Measurements from ENCODE around the gene NAT8L. TPM values are rescaled to one million over a fixed set of nuclear protein-coding genes. Genes with fewer than 3 reads are reported as not detected.

The NAT8L gene
- total and polyA plus RNA-seq, 9 donors: 0.62 to 6.2 (median 2.2) TPM

- H3K27ac ChIP-seq (ENCODE audit: low read length): no peak overlapping the region
- peaks cover 26% of the 10 kb centered on the region for H3K4me1 ChIP-seq (ENCODE audit: control insufficient read depth, insufficient read depth, low read length)
- WGBS (ENCODE audit: insufficient coverage): 93% methylated on average over 8 of the region's 12 CpGs
- DNase-seq: no peak
- H3K36me3 ChIP-seq (ENCODE audit: control insufficient read depth, insufficient read depth, low read length): no peaks in the 10 kb centered on the region
- H3K9me3 ChIP-seq (replicated peaks; ENCODE audit: control insufficient read depth, low read depth, low read length): no peaks in the 10 kb centered on the region
- no peak overlapping the region for H3K4me3 ChIP-seq (ENCODE audit: low read length)
- H3K27me3 ChIP-seq (ENCODE audit: control insufficient read depth, insufficient read depth, low read length): no peaks in the 10 kb centered on the region
Observed at GRCh38 chr4:2075171-2075986, 16.3 kb downstream of the NAT8L start.

- DNase-seq: no peak
Observed at GRCh38 chr4:2075987-2076907, 17.1 kb downstream of the NAT8L start.

GRCh38 chr4:2076908-2077536, 17.9 kb downstream of the NAT8L start:
- H3K27me3 ChIP-seq (ENCODE audit: control insufficient read depth, insufficient read depth, low read length): no peaks in the 10 kb centered on the region
- WGBS (ENCODE audit: insufficient coverage): 65% methylated on average over 7 of the region's 9 CpGs
- no peaks in the 10 kb centered on the region for H3K36me3 ChIP-seq (ENCODE audit: control insufficient read depth, insufficient read depth, low read length)
- H3K27ac ChIP-seq (ENCODE audit: low read length): no peak overlapping the region
- no peaks in the 10 kb centered on the region for H3K9me3 ChIP-seq (replicated peaks; ENCODE audit: control insufficient read depth, low read depth, low read length)
- H3K4me1 ChIP-seq (ENCODE audit: control insufficient read depth, insufficient read depth, low read length): peaks cover 18% of the 10 kb centered on the region
- no peak for DNase-seq
- no peak overlapping the region for H3K4me3 ChIP-seq (ENCODE audit: low read length)

More at GRCh38 chr4:2075987-2076907, 17.1 kb downstream of the NAT8L start:
- Histone ChIP-seq H3K27ac (ENCODE audit: low read length) (no peak overlapping the region), H3K9me3 (replicated peaks; ENCODE audit: control insufficient read depth, low read depth, low read length) (no peaks in the 10 kb centered on the region), H3K27me3 (ENCODE audit: control insufficient read depth, insufficient read depth, low read length) (no peaks in the 10 kb centered on the region), H3K4me3 (ENCODE audit: low read length) (no peak overlapping the region), H3K36me3 (ENCODE audit: control insufficient read depth, insufficient read depth, low read length) (no peaks in the 10 kb centered on the region), H3K4me1 (ENCODE audit: control insufficient read depth, insufficient read depth, low read length) (peaks cover 25% of the 10 kb centered on the region)
- WGBS (ENCODE audit: insufficient coverage): 92% methylated on average over 27 of the region's 31 CpGs

- no peak for DNase-seq
- peaks cover 10% of the 10 kb centered on the region for H3K4me1 ChIP-seq (ENCODE audit: control insufficient read depth, insufficient read depth, low read length)
- WGBS (ENCODE audit: insufficient coverage): 72% methylated on average over 17 of the region's 17 CpGs
- no peak overlapping the region for H3K4me3 ChIP-seq (ENCODE audit: low read length)
- no peaks in the 10 kb centered on the region for H3K9me3 ChIP-seq (replicated peaks; ENCODE audit: control insufficient read depth, low read depth, low read length)
- H3K27me3 ChIP-seq (ENCODE audit: control insufficient read depth, insufficient read depth, low read length): no peaks in the 10 kb centered on the region
- no peaks in the 10 kb centered on the region for H3K36me3 ChIP-seq (ENCODE audit: control insufficient read depth, insufficient read depth, low read length)
- H3K27ac ChIP-seq (ENCODE audit: low read length): no peak overlapping the region
Observed at GRCh38 chr4:2077537-2078460, 18.7 kb downstream of the NAT8L start.

GRCh38 chr4:2078584-2078983, 19.5 kb downstream of the NAT8L start:
- H3K4me3 ChIP-seq (ENCODE audit: low read length): no peak overlapping the region
- H3K27me3 ChIP-seq (ENCODE audit: control insufficient read depth, insufficient read depth, low read length): no peaks in the 10 kb centered on the region
- H3K27ac ChIP-seq (ENCODE audit: low read length): no peak overlapping the region
- no peaks in the 10 kb centered on the region for H3K36me3 ChIP-seq (ENCODE audit: control insufficient read depth, insufficient read depth, low read length)
- DNase-seq: no peak
- WGBS (ENCODE audit: insufficient coverage): 38% methylated on average over 9 of the region's 9 CpGs
- H3K9me3 ChIP-seq (replicated peaks; ENCODE audit: control insufficient read depth, low read depth, low read length): no peaks in the 10 kb centered on the region
- H3K4me1 ChIP-seq (ENCODE audit: control insufficient read depth, insufficient read depth, low read length): peaks cover 10% of the 10 kb centered on the region

- no peak overlapping the region for H3K4me3 ChIP-seq (ENCODE audit: low read length)
- no peaks in the 10 kb centered on the region for H3K27me3 ChIP-seq (ENCODE audit: control insufficient read depth, insufficient read depth, low read length)
- no peak overlapping the region for H3K27ac ChIP-seq (ENCODE audit: low read length)
- H3K4me1 ChIP-seq (ENCODE audit: control insufficient read depth, insufficient read depth, low read length): peaks cover 7% of the 10 kb centered on the region
- no peaks in the 10 kb centered on the region for H3K36me3 ChIP-seq (ENCODE audit: control insufficient read depth, insufficient read depth, low read length)
- no peak for DNase-seq
- 79% methylated on average over 5 of the region's 5 CpGs for WGBS (ENCODE audit: insufficient coverage)
- H3K9me3 ChIP-seq (replicated peaks; ENCODE audit: control insufficient read depth, low read depth, low read length): no peaks in the 10 kb centered on the region
Observed at GRCh38 chr4:2079006-2079405, 19.9 kb downstream of the NAT8L start.

GRCh38 chr4:2079926-2080325, 20.8 kb downstream of the NAT8L start:
- peaks cover 4% of the 10 kb centered on the region for H3K4me1 ChIP-seq (ENCODE audit: control insufficient read depth, insufficient read depth, low read length)
- H3K27ac ChIP-seq (ENCODE audit: low read length): no peak overlapping the region
- no peaks in the 10 kb centered on the region for H3K27me3 ChIP-seq (ENCODE audit: control insufficient read depth, insufficient read depth, low read length)
- no peaks in the 10 kb centered on the region for H3K36me3 ChIP-seq (ENCODE audit: control insufficient read depth, insufficient read depth, low read length)
- 79% methylated on average over 9 of the region's 9 CpGs for WGBS (ENCODE audit: insufficient coverage)
- no peak overlapping the region for H3K4me3 ChIP-seq (ENCODE audit: low read length)
- no peak for DNase-seq
- no peaks in the 10 kb centered on the region for H3K9me3 ChIP-seq (replicated peaks; ENCODE audit: control insufficient read depth, low read depth, low read length)

- WGBS (ENCODE audit: insufficient coverage): 91% methylated on average over 14 of the region's 19 CpGs
- Histone ChIP-seq H3K4me1 (ENCODE audit: control insufficient read depth, insufficient read depth, low read length) (peaks cover 4% of the 10 kb centered on the region), H3K36me3 (ENCODE audit: control insufficient read depth, insufficient read depth, low read length) (no peaks in the 10 kb centered on the region), H3K27me3 (ENCODE audit: control insufficient read depth, insufficient read depth, low read length) (no peaks in the 10 kb centered on the region), H3K27ac (ENCODE audit: low read length) (no peak overlapping the region), H3K9me3 (replicated peaks; ENCODE audit: control insufficient read depth, low read depth, low read length) (no peaks in the 10 kb centered on the region), H3K4me3 (ENCODE audit: low read length) (no peak overlapping the region)
- no peak for DNase-seq
Observed at GRCh38 chr4:2080429-2081300, 21.5 kb downstream of the NAT8L start.

GRCh38 chr4:2081540-2081939, 22.4 kb downstream of the NAT8L start:
- H3K27me3 ChIP-seq (ENCODE audit: control insufficient read depth, insufficient read depth, low read length): no peaks in the 10 kb centered on the region
- peaks cover 4% of the 10 kb centered on the region for H3K4me1 ChIP-seq (ENCODE audit: control insufficient read depth, insufficient read depth, low read length)
- 85% methylated on average over 8 of the region's 10 CpGs for WGBS (ENCODE audit: insufficient coverage)
- H3K4me3 ChIP-seq (ENCODE audit: low read length): no peak overlapping the region
- H3K27ac ChIP-seq (ENCODE audit: low read length): no peak overlapping the region
- DNase-seq: no peak
- no peaks in the 10 kb centered on the region for H3K9me3 ChIP-seq (replicated peaks; ENCODE audit: control insufficient read depth, low read depth, low read length)
- no peaks in the 10 kb centered on the region for H3K36me3 ChIP-seq (ENCODE audit: control insufficient read depth, insufficient read depth, low read length)
